GM23248 (cell line): ENCODE measurements around the gene GDNF.

Source experiments
- EZH2 ChIP-seq: fragments of 200-600 bp; sonication (generic); IDR thresholded peaks from 2 replicates; pipeline ENCODE4 v1.6.1; 2018; ENCODE audit warnings: antibody characterized with exemption, mild to moderate bottlenecking; ENCODE audit not compliant: insufficient read depth, poor library complexity, severe bottlenecking
- EZH2phosphoT487 ChIP-seq: fragments of 200-600 bp; sonication (generic); IDR thresholded peaks from 2 replicates; pipeline ENCODE4 v1.6.1; 2018; ENCODE audit warnings: antibody characterized with exemption, moderate library complexity, mild to moderate bottlenecking, low read depth; ENCODE audit not compliant: insufficient read depth

DNA sequence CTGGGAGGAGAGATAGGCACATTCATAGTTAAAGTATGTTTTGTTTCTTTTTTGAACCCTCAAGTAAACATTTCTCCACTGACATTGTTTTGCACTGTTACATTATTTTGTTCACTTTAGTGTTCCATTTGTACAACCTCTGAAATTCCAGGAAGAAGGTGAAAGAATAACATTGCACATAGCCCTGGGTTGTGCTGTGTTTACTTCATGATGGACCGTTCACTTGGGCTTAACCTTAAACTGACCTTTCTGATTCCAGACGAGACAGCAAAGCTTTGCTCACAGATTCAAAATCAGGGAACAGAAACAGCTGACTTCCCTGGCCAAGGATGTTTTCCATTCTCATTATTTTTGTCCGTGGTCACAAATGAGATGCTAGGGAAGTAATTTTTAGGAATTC, 42.8 kb upstream of the GDNF start:
- no peak for TF ChIP-seq EZH2
- no peak for TF ChIP-seq EZH2phosphoT487
